HEK293 (cell line): ENCODE results near the gene CEP104.

Source experiments
- CTCF ChIA-PET: fragments of 350-600 bp; formaldehyde crosslinking; extraction: SDS; loops from one replicate; lab custom pipeline; 2021; ENCODE audit warnings: antibody characterized with exemption; lab: Yijun Ruan, JAX
- POLR2A ChIA-PET: fragments of 300-600 bp; formaldehyde crosslinking; extraction: SDS; loops from one replicate; lab custom pipeline; 2020; ENCODE audit warnings: antibody characterized with exemption, inconsistent platforms; lab: Yijun Ruan, JAX
- H3K27ac ChIP-seq: fragments of 200-500 bp; sonication (Bioruptor generic); 2 replicates; pipeline ENCODE4 v1.5.1; 2014; ENCODE audit warnings: low read depth, low read length, control low read depth, inconsistent platforms; ENCODE audit errors: extremely low read depth
- H3K36me3 ChIP-seq, 2 experiments: fragments of 200-500 bp in 1 of 2; sonication (Bioruptor generic) in 1 of 2; 1 replicate in 1 of 2; 2 replicates in 1 of 2; pipeline ENCODE4 v1.5.1; 2014 to 2017; ENCODE audit warnings: inconsistent platforms in 2 of 2, low read length in 2 of 2; ENCODE audit not compliant: control insufficient read depth in 2 of 2, insufficient read depth in 1 of 2
- H3K4me1 ChIP-seq: fragments of 200-500 bp; sonication (Bioruptor generic); 2 replicates; pipeline ENCODE4 v1.5.1; 2014; ENCODE audit warnings: mild to moderate bottlenecking, low read length, inconsistent platforms; ENCODE audit not compliant: control insufficient read depth, insufficient read depth
- H3K4me3 ChIP-seq: 2 replicates; pipeline ENCODE4 v1.5.1; 2011; ENCODE audit warnings: low read depth, mild to moderate bottlenecking, control low read depth, low read length, moderate library complexity
- H3K9me3 ChIP-seq: fragments of 200-500 bp; sonication (Bioruptor generic); 2 replicates; pipeline ENCODE4 v1.5.1; 2014; ENCODE audit warnings: low read depth, low read length, inconsistent platforms; ENCODE audit not compliant: control insufficient read depth, insufficient read depth
- CTCF ChIP-seq: fragments of 450-650 bp; formaldehyde crosslinking; IDR thresholded peaks from 2 replicates; pipeline ENCODE4 v1.5.1; 2016; ENCODE audit warnings: missing biosample characterization, missing genetic modification characterization
- SCRT1 ChIP-seq: fragments of 450-650 bp; formaldehyde crosslinking; IDR thresholded peaks from 2 replicates; pipeline ENCODE4 v1.5.1; 2016; ENCODE audit warnings: missing biosample characterization, missing genetic modification characterization, borderline replicate concordance
- SCRT2 ChIP-seq: fragments of 450-650 bp; formaldehyde crosslinking; IDR thresholded peaks from 2 replicates; pipeline ENCODE4 v1.5.1; 2016; ENCODE audit warnings: missing biosample characterization, missing genetic modification characterization
- ZNF112 ChIP-seq: fragments of 450-650 bp; formaldehyde crosslinking; IDR thresholded peaks from 2 replicates; pipeline ENCODE4 v1.5.0; 2017; ENCODE audit warnings: missing biosample characterization, missing genetic modification characterization
- ZNF121 ChIP-seq: fragments of 450-650 bp; formaldehyde crosslinking; IDR thresholded peaks from 2 replicates; pipeline ENCODE4 v1.5.1; 2016; ENCODE audit warnings: missing biosample characterization, missing genetic modification characterization
- ZNF157 ChIP-seq: fragments of 450-650 bp; formaldehyde crosslinking; IDR thresholded peaks from 2 replicates; pipeline ENCODE4 v1.5.1; 2016; ENCODE audit warnings: missing biosample characterization, missing genetic modification characterization
- ZNF311 ChIP-seq: fragments of 450-650 bp; formaldehyde crosslinking; IDR thresholded peaks from 2 replicates; pipeline ENCODE4 v1.5.1; 2017; ENCODE audit warnings: missing biosample characterization, missing genetic modification characterization, borderline replicate concordance
- TF ChIP-seq, protein P1 (sequence below): fragments of 450-650 bp; formaldehyde crosslinking; IDR thresholded peaks from 2 replicates; pipeline ENCODE4 v1.5.1; 2016; ENCODE audit warnings: missing biosample characterization, missing genetic modification characterization, borderline replicate concordance
- TF ChIP-seq, protein P2 (sequence below): fragments of 450-650 bp; formaldehyde crosslinking; IDR thresholded peaks from 2 replicates; pipeline ENCODE4 v1.5.1; 2016; ENCODE audit warnings: missing biosample characterization, missing genetic modification characterization
- TF ChIP-seq, protein P3 (sequence below): fragments of 450-650 bp; formaldehyde crosslinking; IDR thresholded peaks from 2 replicates; pipeline ENCODE4 v1.5.1; 2016; ENCODE audit warnings: missing biosample characterization, missing genetic modification characterization

The CEP104 gene

GRCh38 chr1:3895951-3896325 is 38.9 kb upstream of the CEP104 start (continued):
- TF ChIP-seq, protein P1, sequence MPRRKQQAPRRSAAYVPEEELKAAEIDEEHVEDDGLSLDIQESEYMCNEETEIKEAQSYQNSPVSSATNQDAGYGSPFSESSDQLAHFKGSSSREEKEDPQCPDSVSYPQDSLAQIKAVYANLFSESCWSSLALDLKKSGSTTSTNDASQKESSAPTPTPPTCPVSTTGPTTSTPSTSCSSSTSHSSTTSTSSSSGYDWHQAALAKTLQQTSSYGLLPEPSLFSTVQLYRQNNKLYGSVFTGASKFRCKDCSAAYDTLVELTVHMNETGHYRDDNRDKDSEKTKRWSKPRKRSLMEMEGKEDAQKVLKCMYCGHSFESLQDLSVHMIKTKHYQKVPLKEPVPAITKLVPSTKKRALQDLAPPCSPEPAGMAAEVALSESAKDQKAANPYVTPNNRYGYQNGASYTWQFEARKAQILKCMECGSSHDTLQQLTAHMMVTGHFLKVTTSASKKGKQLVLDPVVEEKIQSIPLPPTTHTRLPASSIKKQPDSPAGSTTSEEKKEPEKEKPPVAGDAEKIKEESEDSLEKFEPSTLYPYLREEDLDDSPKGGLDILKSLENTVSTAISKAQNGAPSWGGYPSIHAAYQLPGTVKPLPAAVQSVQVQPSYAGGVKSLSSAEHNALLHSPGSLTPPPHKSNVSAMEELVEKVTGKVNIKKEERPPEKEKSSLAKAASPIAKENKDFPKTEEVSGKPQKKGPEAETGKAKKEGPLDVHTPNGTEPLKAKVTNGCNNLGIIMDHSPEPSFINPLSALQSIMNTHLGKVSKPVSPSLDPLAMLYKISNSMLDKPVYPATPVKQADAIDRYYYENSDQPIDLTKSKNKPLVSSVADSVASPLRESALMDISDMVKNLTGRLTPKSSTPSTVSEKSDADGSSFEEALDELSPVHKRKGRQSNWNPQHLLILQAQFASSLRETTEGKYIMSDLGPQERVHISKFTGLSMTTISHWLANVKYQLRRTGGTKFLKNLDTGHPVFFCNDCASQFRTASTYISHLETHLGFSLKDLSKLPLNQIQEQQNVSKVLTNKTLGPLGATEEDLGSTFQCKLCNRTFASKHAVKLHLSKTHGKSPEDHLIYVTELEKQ (tag by site-specific recombination) = no peak
- TF ChIP-seq, protein P2, sequence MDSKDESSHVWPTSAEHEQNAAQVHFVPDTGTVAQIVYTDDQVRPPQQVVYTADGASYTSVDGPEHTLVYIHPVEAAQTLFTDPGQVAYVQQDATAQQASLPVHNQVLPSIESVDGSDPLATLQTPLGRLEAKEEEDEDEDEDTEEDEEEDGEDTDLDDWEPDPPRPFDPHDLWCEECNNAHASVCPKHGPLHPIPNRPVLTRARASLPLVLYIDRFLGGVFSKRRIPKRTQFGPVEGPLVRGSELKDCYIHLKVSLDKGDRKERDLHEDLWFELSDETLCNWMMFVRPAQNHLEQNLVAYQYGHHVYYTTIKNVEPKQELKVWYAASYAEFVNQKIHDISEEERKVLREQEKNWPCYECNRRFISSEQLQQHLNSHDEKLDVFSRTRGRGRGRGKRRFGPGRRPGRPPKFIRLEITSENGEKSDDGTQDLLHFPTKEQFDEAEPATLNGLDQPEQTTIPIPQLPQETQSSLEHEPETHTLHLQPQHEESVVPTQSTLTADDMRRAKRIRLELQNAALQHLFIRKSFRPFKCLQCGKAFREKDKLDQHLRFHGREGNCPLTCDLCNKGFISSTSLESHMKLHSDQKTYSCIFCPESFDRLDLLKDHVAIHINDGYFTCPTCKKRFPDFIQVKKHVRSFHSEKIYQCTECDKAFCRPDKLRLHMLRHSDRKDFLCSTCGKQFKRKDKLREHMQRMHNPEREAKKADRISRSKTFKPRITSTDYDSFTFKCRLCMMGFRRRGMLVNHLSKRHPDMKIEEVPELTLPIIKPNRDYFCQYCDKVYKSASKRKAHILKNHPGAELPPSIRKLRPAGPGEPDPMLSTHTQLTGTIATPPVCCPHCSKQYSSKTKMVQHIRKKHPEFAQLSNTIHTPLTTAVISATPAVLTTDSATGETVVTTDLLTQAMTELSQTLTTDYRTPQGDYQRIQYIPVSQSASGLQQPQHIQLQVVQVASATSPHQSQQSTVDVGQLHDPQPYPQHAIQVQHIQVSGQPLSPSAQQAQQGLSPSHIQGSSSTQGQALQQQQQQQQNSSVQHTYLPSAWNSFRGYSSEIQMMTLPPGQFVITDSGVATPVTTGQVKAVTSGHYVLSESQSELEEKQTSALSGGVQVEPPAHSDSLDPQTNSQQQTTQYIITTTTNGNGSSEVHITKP (tag by site-specific recombination) = no peak
- no peak for TF ChIP-seq ZNF112
- no peak for TF ChIP-seq CTCF
- TF ChIP-seq, all 188 proteins: peak for 0

DNA sequence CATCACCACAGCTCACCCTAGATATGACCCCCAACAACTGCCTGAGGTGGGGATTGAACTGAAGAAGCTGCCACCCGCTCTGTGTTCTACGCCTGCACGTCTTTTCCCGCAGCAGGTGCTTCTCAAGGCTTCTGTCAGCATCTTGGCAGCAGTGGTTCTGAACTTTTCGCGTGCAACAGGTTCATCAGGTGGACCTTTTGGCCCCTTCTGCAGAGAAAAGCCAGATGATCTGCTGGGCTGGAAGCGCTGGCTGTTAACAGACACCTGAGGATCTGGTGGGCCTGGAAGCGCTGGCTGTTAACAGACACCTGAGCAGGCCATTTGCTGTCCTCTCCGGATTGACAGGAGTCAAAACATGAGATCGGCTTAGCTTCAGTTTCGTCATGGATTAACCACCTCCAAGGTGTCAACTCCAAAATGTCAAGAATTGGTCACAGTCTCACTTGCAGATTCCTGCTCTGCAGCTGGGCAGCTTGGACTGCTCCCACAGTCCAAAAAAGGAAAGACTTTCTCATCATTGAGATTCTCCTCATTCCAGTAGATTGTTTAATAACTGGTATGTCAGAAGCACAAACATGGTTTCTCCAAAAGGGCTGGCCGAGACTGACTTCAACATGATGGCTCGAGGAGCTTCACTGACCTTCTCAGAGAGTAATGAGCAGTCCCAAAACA is 38.4 kb upstream of the CEP104 start:
- no peaks in the 10 kb centered on the region for H3K4me1 ChIP-seq
- no peaks in the 10 kb centered on the region for H3K9me3 ChIP-seq
- H3K36me3 ChIP-seq = peaks cover 6 to 49% of the 10 kb centered on the region in 2 experiments
- POLR2A ChIA-PET = no interaction called here
- TF ChIP-seq SCRT2 (tag by site-specific recombination) = peak; percentile 84
- TF ChIP-seq, protein P3, sequence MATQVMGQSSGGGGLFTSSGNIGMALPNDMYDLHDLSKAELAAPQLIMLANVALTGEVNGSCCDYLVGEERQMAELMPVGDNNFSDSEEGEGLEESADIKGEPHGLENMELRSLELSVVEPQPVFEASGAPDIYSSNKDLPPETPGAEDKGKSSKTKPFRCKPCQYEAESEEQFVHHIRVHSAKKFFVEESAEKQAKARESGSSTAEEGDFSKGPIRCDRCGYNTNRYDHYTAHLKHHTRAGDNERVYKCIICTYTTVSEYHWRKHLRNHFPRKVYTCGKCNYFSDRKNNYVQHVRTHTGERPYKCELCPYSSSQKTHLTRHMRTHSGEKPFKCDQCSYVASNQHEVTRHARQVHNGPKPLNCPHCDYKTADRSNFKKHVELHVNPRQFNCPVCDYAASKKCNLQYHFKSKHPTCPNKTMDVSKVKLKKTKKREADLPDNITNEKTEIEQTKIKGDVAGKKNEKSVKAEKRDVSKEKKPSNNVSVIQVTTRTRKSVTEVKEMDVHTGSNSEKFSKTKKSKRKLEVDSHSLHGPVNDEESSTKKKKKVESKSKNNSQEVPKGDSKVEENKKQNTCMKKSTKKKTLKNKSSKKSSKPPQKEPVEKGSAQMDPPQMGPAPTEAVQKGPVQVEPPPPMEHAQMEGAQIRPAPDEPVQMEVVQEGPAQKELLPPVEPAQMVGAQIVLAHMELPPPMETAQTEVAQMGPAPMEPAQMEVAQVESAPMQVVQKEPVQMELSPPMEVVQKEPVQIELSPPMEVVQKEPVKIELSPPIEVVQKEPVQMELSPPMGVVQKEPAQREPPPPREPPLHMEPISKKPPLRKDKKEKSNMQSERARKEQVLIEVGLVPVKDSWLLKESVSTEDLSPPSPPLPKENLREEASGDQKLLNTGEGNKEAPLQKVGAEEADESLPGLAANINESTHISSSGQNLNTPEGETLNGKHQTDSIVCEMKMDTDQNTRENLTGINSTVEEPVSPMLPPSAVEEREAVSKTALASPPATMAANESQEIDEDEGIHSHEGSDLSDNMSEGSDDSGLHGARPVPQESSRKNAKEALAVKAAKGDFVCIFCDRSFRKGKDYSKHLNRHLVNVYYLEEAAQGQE = no peak
- TF ChIP-seq SCRT1 = 0 out of 2 replicates have a peak, but pooled peaks have one; percentile 12
- no peak for TF ChIP-seq ZNF157
- no peak for TF ChIP-seq ZNF121 (tag by site-specific recombination)
- no peak for TF ChIP-seq ZNF311 (tag by site-specific recombination)
- H3K27ac ChIP-seq = no peak overlapping the region
- CTCF ChIA-PET = no interaction called here
- H3K4me3 ChIP-seq = no peak overlapping the region
